CD4-positive, alpha-beta T cell (primary cell): Measurements from ENCODE around the gene RGS7BP. TPM values are rescaled to one million over a fixed set of nuclear protein-coding genes. Genes with fewer than 3 reads are reported as not detected.

Experiments
- ATAC-seq: fragments of 200-7000 bp; cut with Tn5 transposase; one replicate; pipeline ENCODE4 v1.10.0; 2022; ENCODE audit warnings: mild to moderate bottlenecking; ENCODE audit not compliant: poor library complexity
- CTCF ChIA-PET: fragments of 350-600 bp; sonication (Branson Sonifier 250); formaldehyde crosslinking; loops from one replicate; lab custom pipeline; 2021; ENCODE audit warnings: antibody characterized with exemption, inconsistent platforms; lab: Charles Lee
- POLR2A ChIA-PET: fragments of 350-600 bp; sonication (Branson Sonifier 250); formaldehyde crosslinking; loops from one replicate; lab custom pipeline; 2021; ENCODE audit warnings: antibody characterized with exemption, inconsistent platforms; lab: Charles Lee
- DNase-seq, 14 experiments: peaks; one replicate each; pipeline ENCODE4 v3.0.0-alpha.2; 2013 to 2020; ENCODE audit warnings: mixed read lengths in 2 of 14
- H3K27ac ChIP-seq, 2 donors: one replicate each; pipeline versions ENCODE4 v1.5.1 to v1.7.0; 2013; ENCODE audit warnings: low read length in 2 of 2, low read depth in 1 of 2, mild to moderate bottlenecking in 1 of 2
- H3K27me3 ChIP-seq, 2 experiments: 1 replicate in 1 of 2; 2 replicates in 1 of 2; pipeline versions ENCODE4 v1.6.1 to v1.7.0; 2013; ENCODE audit warnings: low read length in 2 of 2, control low read depth in 1 of 2, mild to moderate bottlenecking in 1 of 2, moderate library complexity in 1 of 2; ENCODE audit not compliant: insufficient read depth in 2 of 2, control insufficient read depth in 1 of 2
- H3K36me3 ChIP-seq: one replicate; pipeline ENCODE4 v1.6.1; 2013; ENCODE audit warnings: low read length, control low read depth; ENCODE audit not compliant: insufficient read depth
- H3K4me1 ChIP-seq: one replicate; pipeline ENCODE4 v1.6.1; 2013; ENCODE audit warnings: low read length, control low read depth; ENCODE audit not compliant: insufficient read depth
- H3K4me3 ChIP-seq: one replicate; pipeline ENCODE4 v1.5.1; 2013; ENCODE audit warnings: mild to moderate bottlenecking, low read length, moderate library complexity
- H3K9me3 ChIP-seq, 2 experiments: 1 replicate in 1 of 2; 2 replicates in 1 of 2; pipeline versions ENCODE4 v1.6.1 to v1.7.0; 2013; ENCODE audit warnings: low read length in 2 of 2, mild to moderate bottlenecking in 2 of 2, control low read depth in 1 of 2, moderate library complexity in 1 of 2; ENCODE audit not compliant: control insufficient read depth in 1 of 2, insufficient read depth in 1 of 2
- H3K27ac Mint-ChIP-seq: one replicate; pipeline ENCODE4 v1.8.0; 2020; ENCODE audit warnings: mixed read lengths
- H3K27me3 Mint-ChIP-seq: one replicate; pipeline ENCODE4 v1.8.0; 2021; ENCODE audit warnings: mixed read lengths
- H3K36me3 Mint-ChIP-seq: one replicate; pipeline ENCODE4 v1.8.0; 2021; ENCODE audit warnings: low read depth, mixed read lengths
- H3K4me1 Mint-ChIP-seq: one replicate; pipeline ENCODE4 v1.8.0; 2021; ENCODE audit warnings: low read depth, mixed read lengths
- H3K4me3 Mint-ChIP-seq: one replicate; pipeline ENCODE4 v1.8.0; 2020; ENCODE audit warnings: mild to moderate bottlenecking, mixed read lengths
- H3K9me3 Mint-ChIP-seq: one replicate; pipeline ENCODE4 v1.8.0; 2020; ENCODE audit warnings: mixed read lengths
- intact Hi-C, 2 experiments: fragments of 100-400 bp; cut with DNase I in 1 of 2; cut with micrococcal nuclease in 1 of 2; formaldehyde crosslinking; loops; one replicate each; pipeline versions ENCODE4 v1.15.1 to v1.9.0; 2023 to 2025; cut with DNase I, micrococcal nuclease
- total RNA-seq, 174 experiments: library from RNA in 2 of 174; stranded (reverse) in 2 of 174; gene quantifications; one replicate each; pipeline ENCODE4 v1.2.3 and lab custom pipeline; 2021 to 2026
- TF ChIP-seq, protein P1 (sequence below): fragments of 200-600 bp; IDR thresholded peaks from one replicate; pipeline ENCODE4 v1.8.0; 2022; ENCODE audit warnings: antibody characterized with exemption, mild to moderate bottlenecking

Gene RGS7BP
- total RNA-seq, 2 experiments from 2014 or later, result not detected

- DNase-seq, result no peak
- no peak overlapping the region for H3K4me3 ChIP-seq
- H3K4me1 ChIP-seq, result no peaks in the 10 kb centered on the region
- Mint-ChIP-seq H3K4me3 (no peak overlapping the region), H3K9me3 (no peaks in the 10 kb centered on the region), H3K36me3 (no peaks in the 10 kb centered on the region), H3K27me3 (peaks cover 21% of the 10 kb centered on the region), H3K27ac (no peak overlapping the region), H3K4me1 (no peaks in the 10 kb centered on the region)
- ChIA-PET CTCF (no interaction called here), POLR2A (no interaction called here)
- no peak overlapping the region for H3K27ac ChIP-seq
- TF ChIP-seq, protein P1, sequence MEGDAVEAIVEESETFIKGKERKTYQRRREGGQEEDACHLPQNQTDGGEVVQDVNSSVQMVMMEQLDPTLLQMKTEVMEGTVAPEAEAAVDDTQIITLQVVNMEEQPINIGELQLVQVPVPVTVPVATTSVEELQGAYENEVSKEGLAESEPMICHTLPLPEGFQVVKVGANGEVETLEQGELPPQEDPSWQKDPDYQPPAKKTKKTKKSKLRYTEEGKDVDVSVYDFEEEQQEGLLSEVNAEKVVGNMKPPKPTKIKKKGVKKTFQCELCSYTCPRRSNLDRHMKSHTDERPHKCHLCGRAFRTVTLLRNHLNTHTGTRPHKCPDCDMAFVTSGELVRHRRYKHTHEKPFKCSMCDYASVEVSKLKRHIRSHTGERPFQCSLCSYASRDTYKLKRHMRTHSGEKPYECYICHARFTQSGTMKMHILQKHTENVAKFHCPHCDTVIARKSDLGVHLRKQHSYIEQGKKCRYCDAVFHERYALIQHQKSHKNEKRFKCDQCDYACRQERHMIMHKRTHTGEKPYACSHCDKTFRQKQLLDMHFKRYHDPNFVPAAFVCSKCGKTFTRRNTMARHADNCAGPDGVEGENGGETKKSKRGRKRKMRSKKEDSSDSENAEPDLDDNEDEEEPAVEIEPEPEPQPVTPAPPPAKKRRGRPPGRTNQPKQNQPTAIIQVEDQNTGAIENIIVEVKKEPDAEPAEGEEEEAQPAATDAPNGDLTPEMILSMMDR, result no peak
- no peaks in the 10 kb centered on the region for H3K27me3 ChIP-seq
- ATAC-seq, result no peak
- intact Hi-C loops, result no loop called here
- H3K36me3 ChIP-seq, result no peaks in the 10 kb centered on the region
- no peaks in the 10 kb centered on the region for H3K9me3 ChIP-seq
These were observed 7.7 kb downstream of the RGS7BP start for GRCh38 chr5:64513492-64513891.

DNA sequence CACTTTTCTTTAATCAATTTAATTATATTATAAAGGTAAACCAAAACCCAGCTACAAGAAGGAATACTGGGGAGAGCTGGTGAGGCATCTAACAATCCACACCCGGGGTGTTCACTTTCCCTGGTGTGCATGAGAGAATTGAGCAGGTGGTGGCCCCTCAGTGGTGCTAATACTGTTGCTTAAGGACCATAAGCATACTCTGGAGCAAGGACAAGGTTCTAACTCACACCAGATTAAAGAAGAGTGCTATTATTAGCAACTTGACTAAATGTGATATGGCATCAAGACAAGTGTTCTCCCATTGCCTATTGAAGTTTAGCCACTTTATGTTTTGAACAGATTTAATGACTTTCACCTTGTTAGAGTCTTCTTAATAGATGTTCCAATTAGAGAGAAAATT, 8.8 kb downstream of the RGS7BP start:
- DNase-seq, result no peak
- intact Hi-C loops, result no loop called here

DNA sequence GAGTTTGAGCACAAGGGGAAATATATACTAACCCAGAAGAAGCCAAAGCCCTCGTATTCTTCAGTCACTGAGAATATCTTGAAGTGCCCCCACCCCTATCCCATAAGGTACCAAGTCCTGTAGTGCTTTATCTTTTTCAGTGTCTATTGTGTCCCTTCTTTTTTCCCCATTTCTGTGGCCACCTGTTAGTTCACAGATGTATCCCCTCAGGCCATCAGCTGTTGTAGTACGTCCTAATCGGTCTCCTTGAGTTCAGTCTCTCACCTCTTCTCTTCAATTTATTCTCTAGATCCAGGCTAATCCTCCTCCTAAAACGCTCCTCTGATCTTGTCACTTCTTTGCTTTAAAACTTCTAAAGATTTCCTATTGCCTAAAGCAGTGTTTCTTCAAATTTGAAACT, 10.4 kb downstream of the RGS7BP start:
- no peaks in the 10 kb centered on the region for H3K36me3 ChIP-seq
- Mint-ChIP-seq H3K36me3 (no peaks in the 10 kb centered on the region), H3K27ac (no peak overlapping the region), H3K27me3 (peaks cover 7% of the 10 kb centered on the region), H3K9me3 (no peaks in the 10 kb centered on the region), H3K4me1 (no peaks in the 10 kb centered on the region), H3K4me3 (no peak overlapping the region)
- no peaks in the 10 kb centered on the region for H3K9me3 ChIP-seq
- ATAC-seq (no peak), DNase-seq (no peak)
- no peak overlapping the region for H3K4me3 ChIP-seq
- H3K27ac ChIP-seq, result no peak overlapping the region
- intact Hi-C loops, result no loop called here
- H3K27me3 ChIP-seq, result no peaks in the 10 kb centered on the region
- TF ChIP-seq, protein P1, result no peak
- CTCF ChIA-PET, result no interaction called here
- H3K4me1 ChIP-seq, result no peaks in the 10 kb centered on the region
- POLR2A ChIA-PET, result no interaction called here

More for the DNA sequence above, 8.8 kb downstream of the RGS7BP start:
- H3K27me3 ChIP-seq, result no peaks in the 10 kb centered on the region
- no peaks in the 10 kb centered on the region for H3K9me3 ChIP-seq
- Mint-ChIP-seq H3K36me3 (no peaks in the 10 kb centered on the region), H3K9me3 (no peaks in the 10 kb centered on the region), H3K4me3 (no peak overlapping the region), H3K4me1 (no peaks in the 10 kb centered on the region), H3K27me3 (peaks cover 11% of the 10 kb centered on the region), H3K27ac (no peak overlapping the region)
- no peak overlapping the region for H3K4me3 ChIP-seq
- no peak overlapping the region for H3K27ac ChIP-seq
- no peaks in the 10 kb centered on the region for H3K36me3 ChIP-seq
- no peaks in the 10 kb centered on the region for H3K4me1 ChIP-seq
- POLR2A ChIA-PET, result no interaction called here
- ATAC-seq, result no peak
- TF ChIP-seq, protein P1, result no peak
- CTCF ChIA-PET, result no interaction called here
